Measurements from ENCODE around the gene MYMK.

DNA sequence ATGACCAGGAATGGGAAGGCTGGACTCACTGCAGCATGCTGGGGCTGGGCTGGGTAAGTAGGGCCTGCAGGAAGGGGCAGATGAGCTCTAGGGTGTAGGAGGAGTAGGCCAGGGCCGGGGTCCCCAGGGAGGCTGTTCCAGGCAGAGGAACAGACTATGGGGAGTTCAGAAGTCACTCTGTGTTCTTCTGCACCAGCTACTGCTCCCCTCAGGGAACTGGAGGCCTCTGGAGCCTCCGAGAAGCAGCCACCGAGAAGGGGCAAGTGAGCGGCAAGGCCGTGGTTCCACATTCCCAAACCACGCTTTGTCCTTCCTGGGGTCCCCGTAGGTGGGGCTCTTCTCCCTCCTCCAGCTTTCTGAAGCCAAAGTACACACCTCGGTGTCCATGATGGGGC is 37.4 kb downstream of the MYMK start:
- TF ChIP-seq, protein P1, sequence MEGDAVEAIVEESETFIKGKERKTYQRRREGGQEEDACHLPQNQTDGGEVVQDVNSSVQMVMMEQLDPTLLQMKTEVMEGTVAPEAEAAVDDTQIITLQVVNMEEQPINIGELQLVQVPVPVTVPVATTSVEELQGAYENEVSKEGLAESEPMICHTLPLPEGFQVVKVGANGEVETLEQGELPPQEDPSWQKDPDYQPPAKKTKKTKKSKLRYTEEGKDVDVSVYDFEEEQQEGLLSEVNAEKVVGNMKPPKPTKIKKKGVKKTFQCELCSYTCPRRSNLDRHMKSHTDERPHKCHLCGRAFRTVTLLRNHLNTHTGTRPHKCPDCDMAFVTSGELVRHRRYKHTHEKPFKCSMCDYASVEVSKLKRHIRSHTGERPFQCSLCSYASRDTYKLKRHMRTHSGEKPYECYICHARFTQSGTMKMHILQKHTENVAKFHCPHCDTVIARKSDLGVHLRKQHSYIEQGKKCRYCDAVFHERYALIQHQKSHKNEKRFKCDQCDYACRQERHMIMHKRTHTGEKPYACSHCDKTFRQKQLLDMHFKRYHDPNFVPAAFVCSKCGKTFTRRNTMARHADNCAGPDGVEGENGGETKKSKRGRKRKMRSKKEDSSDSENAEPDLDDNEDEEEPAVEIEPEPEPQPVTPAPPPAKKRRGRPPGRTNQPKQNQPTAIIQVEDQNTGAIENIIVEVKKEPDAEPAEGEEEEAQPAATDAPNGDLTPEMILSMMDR (IDR thresholded peaks at IDR 0.05), result no peak
- TF ChIP-seq POLR2A (IDR thresholded peaks at IDR 0.05) (no peak), POLR2AphosphoS5 (IDR thresholded peaks at IDR 0.05; ENCODE audit: insufficient read depth in 1 of 2, low read depth in 1 of 2) (no peak)
